AML-193 (cell line): Measurements from ENCODE around the gene NEK1.

Source experiments
- DNase-seq, 2 experiments: peaks; one replicate each; lab custom pipeline; 2025; lab: John Stamatoyannopoulos, UW

NEK1 gene

GRCh38 chr4:169420291-169420690 is 192.1 kb downstream of the NEK1 start:
- no peak for DNase-seq

- DNase-seq = no peak
Observed at GRCh38 chr4:169418846-169419245, 193.5 kb downstream of the NEK1 start.

GRCh38 chr4:169417629-169418282 is 194.6 kb downstream of the NEK1 start:
- no peak for DNase-seq

- DNase-seq = no peak
Observed at GRCh38 chr4:169416997-169417396, 195.4 kb downstream of the NEK1 start.

- DNase-seq = no peak
Observed at GRCh38 chr4:169416461-169416860, 195.9 kb downstream of the NEK1 start.

- DNase-seq = no peak
Observed at GRCh38 chr4:169414913-169415312, 197.5 kb downstream of the NEK1 start.

GRCh38 chr4:169412046-169412445 is 200.3 kb downstream of the NEK1 start:
- DNase-seq = no peak

GRCh38 chr4:169410839-169411770 is 201.3 kb downstream of the NEK1 start:
- peak; percentile 82 to 93 for DNase-seq

GRCh38 chr4:169407217-169407845 is 205.1 kb downstream of the NEK1 start:
- no peak for DNase-seq

GRCh38 chr4:169404960-169405359 is 207.4 kb downstream of the NEK1 start:
- peak; percentile 7 to 17 for DNase-seq

- DNase-seq = no peak
Observed at GRCh38 chr4:169400832-169401231, 211.6 kb downstream of the NEK1 start.

- DNase-seq = no peak
Observed at GRCh38 chr4:169399976-169400767, 212.2 kb downstream of the NEK1 start.

- DNase-seq = no peak
Observed at GRCh38 chr4:169398316-169398715, 214.1 kb downstream of the NEK1 start.

- DNase-seq = no peak
Observed at GRCh38 chr4:169397762-169398161, 214.6 kb downstream of the NEK1 start.

- no peak for DNase-seq
Observed at GRCh38 chr4:169385376-169385775, 227.0 kb downstream of the NEK1 start.

- DNase-seq = no peak
Observed at GRCh38 chr4:169384779-169385178, 227.6 kb downstream of the NEK1 start.

- no peak for DNase-seq
Observed at GRCh38 chr4:169383724-169384123, 228.7 kb downstream of the NEK1 start.

- DNase-seq = no peak
Observed at GRCh38 chr4:169379688-169380087, 232.7 kb downstream of the NEK1 start.

- no peak for DNase-seq
Observed at GRCh38 chr4:169377367-169377766, 235.0 kb downstream of the NEK1 start.

- DNase-seq = no peak
Observed at GRCh38 chr4:169376421-169376820, 236.0 kb downstream of the NEK1 start.

- DNase-seq = no peak
Observed at GRCh38 chr4:169372791-169373190, 239.6 kb downstream of the NEK1 start.

- DNase-seq = no peak
Observed at GRCh38 chr4:169369634-169370033, 242.7 kb downstream of the NEK1 start.
